Astrocyte (in vitro differentiated cells and primary cell): ENCODE measurements around the gene TBC1D2. TPM values are rescaled to one million over a fixed set of nuclear protein-coding genes. Genes with fewer than 3 reads are reported as not detected.

ENCODE experiments used
- DNase-seq: peaks from one replicate; pipeline ENCODE4 v3.0.0-alpha.2; 2010; ENCODE audit warnings: low read depth
- FAIRE-seq: peaks from 2 replicates; lab custom pipeline; 2011; peaks lifted over from hg19 to GRCh38; lab: Jason Lieb, UNC
- H2AFZ ChIP-seq: 2 replicates; pipeline ENCODE4 v1.6.0; 2012; ENCODE audit warnings: low read depth, low read length, inconsistent platforms
- H3K27ac ChIP-seq: 2 replicates; pipeline ENCODE4 v1.5.1; 2011; ENCODE audit warnings: low read depth, low read length, inconsistent platforms
- H3K27me3 ChIP-seq: 2 replicates; pipeline ENCODE4 v1.6.0; 2011; ENCODE audit warnings: low read length, inconsistent platforms; ENCODE audit not compliant: insufficient read depth
- H3K36me3 ChIP-seq: 2 replicates; pipeline ENCODE4 v1.5.1; 2011; ENCODE audit warnings: low read length, inconsistent platforms; ENCODE audit not compliant: insufficient read depth
- H3K4me1 ChIP-seq: 2 replicates; pipeline ENCODE4 v1.5.1; 2011; ENCODE audit warnings: low read length, inconsistent platforms; ENCODE audit not compliant: insufficient read depth
- H3K4me2 ChIP-seq: 2 replicates; pipeline ENCODE4 v1.6.0; 2012; ENCODE audit warnings: low read length, inconsistent platforms
- H3K4me3 ChIP-seq: 2 replicates; pipeline ENCODE4 v1.5.1; 2011; ENCODE audit warnings: low read depth, mild to moderate bottlenecking, low read length, inconsistent platforms; ENCODE audit not compliant: insufficient read depth
- H3K79me2 ChIP-seq: 2 replicates; pipeline ENCODE4 v1.6.0; 2012; ENCODE audit warnings: mild to moderate bottlenecking, low read length, inconsistent platforms; ENCODE audit not compliant: insufficient read depth
- H3K9ac ChIP-seq: 2 replicates; pipeline ENCODE4 v1.6.0; 2012; ENCODE audit warnings: mild to moderate bottlenecking, low read length, inconsistent platforms
- H3K9me3 ChIP-seq: 2 replicates; pipeline ENCODE4 v1.5.1; 2012; ENCODE audit warnings: low read depth, mild to moderate bottlenecking, low read length, inconsistent platforms; ENCODE audit not compliant: insufficient read depth
- H4K20me1 ChIP-seq: 2 replicates; pipeline ENCODE4 v1.6.0; 2012; ENCODE audit warnings: low read length, inconsistent platforms; ENCODE audit not compliant: insufficient read depth
- H3K27ac Mint-ChIP-seq: one replicate; pipeline ENCODE4 v1.8.0; 2021; ENCODE audit warnings: mild to moderate bottlenecking, mixed read lengths; ENCODE audit not compliant: unreplicated experiment
- H3K27me3 Mint-ChIP-seq: one replicate; pipeline ENCODE4 v1.8.0; 2021; ENCODE audit warnings: low read depth, mixed read lengths; ENCODE audit not compliant: unreplicated experiment
- H3K36me3 Mint-ChIP-seq: one replicate; pipeline ENCODE4 v1.8.0; 2021; ENCODE audit warnings: low read depth, mixed read lengths; ENCODE audit not compliant: unreplicated experiment
- H3K4me1 Mint-ChIP-seq: one replicate; pipeline ENCODE4 v1.8.0; 2021; ENCODE audit warnings: low read depth, mixed read lengths; ENCODE audit not compliant: unreplicated experiment
- H3K4me3 Mint-ChIP-seq: one replicate; pipeline ENCODE4 v1.8.0; 2021; ENCODE audit warnings: mild to moderate bottlenecking, moderate library complexity, mixed read lengths; ENCODE audit not compliant: unreplicated experiment
- H3K9me3 Mint-ChIP-seq: one replicate; pipeline ENCODE4 v1.8.0; 2021; ENCODE audit warnings: mild to moderate bottlenecking, mixed read lengths; ENCODE audit not compliant: unreplicated experiment
- CTCF ChIP-seq: IDR thresholded peaks from 2 replicates; pipeline ENCODE4 v1.5.1; 2011; ENCODE audit warnings: low read depth, mild to moderate bottlenecking, inconsistent platforms, low read length, moderate library complexity; ENCODE audit not compliant: insufficient read depth
- EZH2 ChIP-seq: IDR thresholded peaks from 2 replicates; pipeline ENCODE4 v1.6.1; 2012; ENCODE audit warnings: mild to moderate bottlenecking, low read length, inconsistent platforms; ENCODE audit not compliant: insufficient read depth
- total RNA-seq: library from RNA; stranded (reverse); gene quantifications from 2 replicates; pipeline ENCODE4 v1.2.1, GENCODE V29; 2021

The TBC1D2 gene
- total RNA-seq, 1 donor from 2014 or later = 9.6 TPM

- Histone ChIP-seq H3K4me1 (no peaks in the 10 kb centered on the region), H3K9ac (no peak overlapping the region), H3K79me2 (no peaks in the 10 kb centered on the region), H3K36me3 (no peaks in the 10 kb centered on the region), H3K4me2 (no peak overlapping the region), H3K27me3 (no peaks in the 10 kb centered on the region), H3K9me3 (no peaks in the 10 kb centered on the region), H4K20me1 (no peaks in the 10 kb centered on the region), H2AFZ (no peak overlapping the region), H3K4me3 (no peak overlapping the region), H3K27ac (no peak overlapping the region)
- FAIRE-seq (no peak), DNase-seq (no peak)
- no peaks in the 10 kb centered on the region for H3K4me1 Mint-ChIP-seq
- H3K4me3 Mint-ChIP-seq = no peak overlapping the region
- H3K27me3 Mint-ChIP-seq = peaks cover 18% of the 10 kb centered on the region
- H3K9me3 Mint-ChIP-seq = peaks cover 3% of the 10 kb centered on the region
- no peak overlapping the region for H3K27ac Mint-ChIP-seq
- H3K36me3 Mint-ChIP-seq = peaks cover 8% of the 10 kb centered on the region
- TF ChIP-seq CTCF = no peak
- no peak for TF ChIP-seq EZH2
Measured at GRCh38 chr9:98159790-98160189, 95.7 kb downstream of the TBC1D2 start.

GRCh38 chr9:98159301-98159700 is 96.1 kb downstream of the TBC1D2 start:
- Histone ChIP-seq H3K27ac (no peak overlapping the region), H2AFZ (no peak overlapping the region), H3K4me3 (no peak overlapping the region), H3K27me3 (no peaks in the 10 kb centered on the region), H3K79me2 (no peaks in the 10 kb centered on the region), H3K4me1 (no peaks in the 10 kb centered on the region), H3K9me3 (no peaks in the 10 kb centered on the region), H3K36me3 (no peaks in the 10 kb centered on the region), H4K20me1 (no peaks in the 10 kb centered on the region), H3K4me2 (no peak overlapping the region), H3K9ac (no peak overlapping the region)
- H3K27me3 Mint-ChIP-seq = peaks cover 13% of the 10 kb centered on the region
- FAIRE-seq (no peak), DNase-seq (no peak)
- TF ChIP-seq EZH2 (no peak), CTCF (no peak)
- peaks cover 8% of the 10 kb centered on the region for H3K36me3 Mint-ChIP-seq
- no peak overlapping the region for H3K27ac Mint-ChIP-seq
- H3K4me3 Mint-ChIP-seq = no peak overlapping the region
- peaks cover 3% of the 10 kb centered on the region for H3K9me3 Mint-ChIP-seq
- no peaks in the 10 kb centered on the region for H3K4me1 Mint-ChIP-seq

- Histone ChIP-seq H2AFZ (no peak overlapping the region), H3K4me2 (no peak overlapping the region), H3K27me3 (no peaks in the 10 kb centered on the region), H3K9me3 (no peaks in the 10 kb centered on the region), H3K27ac (no peak overlapping the region), H3K4me3 (no peak overlapping the region), H3K4me1 (no peaks in the 10 kb centered on the region), H3K36me3 (no peaks in the 10 kb centered on the region), H4K20me1 (no peaks in the 10 kb centered on the region), H3K9ac (no peak overlapping the region), H3K79me2 (no peaks in the 10 kb centered on the region)
- H3K9me3 Mint-ChIP-seq = peaks cover 3% of the 10 kb centered on the region
- no peak overlapping the region for H3K4me3 Mint-ChIP-seq
- H3K4me1 Mint-ChIP-seq = no peaks in the 10 kb centered on the region
- DNase-seq (no peak), FAIRE-seq (no peak)
- peaks cover 8% of the 10 kb centered on the region for H3K36me3 Mint-ChIP-seq
- TF ChIP-seq EZH2 (no peak), CTCF (no peak)
- peaks cover 13% of the 10 kb centered on the region for H3K27me3 Mint-ChIP-seq
- no peak overlapping the region for H3K27ac Mint-ChIP-seq
Measured at GRCh38 chr9:98158071-98158831, 97.2 kb downstream of the TBC1D2 start.
